PC-3 (cell line): ENCODE measurements around the gene CFAP58. TPM values are rescaled to one million over a fixed set of nuclear protein-coding genes. Genes with fewer than 3 reads are reported as not detected.

Experiments used
- ATAC-seq: fragments of 200-7000 bp; cut with Tn5 transposase; 2 replicates; pipeline ENCODE4 v1.9.1; 2020; ENCODE audit warnings: mild to moderate bottlenecking, moderate library complexity
- Bru-seq: library from RNA; stranded (reverse); fragments of 400-500 nt; gene quantifications from one replicate; lab custom pipeline; 2021; lab: Mats Ljungman, UMichigan
- BruChase-seq, 2 experiments: library from RNA; stranded (reverse); fragments of 400-500 nt; gene quantifications; one replicate each; lab custom pipeline; 2021; lab: Mats Ljungman, UMichigan
- BruUV-seq: library from RNA; stranded (reverse); fragments of 400-500 nt; replicated peaks from 2 replicates; lab custom pipeline; 2021; lab: Mats Ljungman, UMichigan
- CTCF ChIA-PET: fragments of 300-600 bp; sonication (Branson Sonifier 250); formaldehyde crosslinking; loops from one replicate; lab custom pipeline; 2022; ENCODE audit warnings: antibody characterized with exemption; lab: Charles Lee
- POLR2A ChIA-PET: fragments of 300-600 bp; sonication (Branson Sonifier 250); formaldehyde crosslinking; loops from one replicate; lab custom pipeline; 2022; ENCODE audit warnings: antibody characterized with exemption; ENCODE audit not compliant: unreplicated experiment; lab: Charles Lee
- DNase-seq: peaks from one replicate; pipeline ENCODE4 v3.0.0-alpha.2; 2015
- H2AFZ ChIP-seq: fragments of 300-600 bp; sonication (generic); 2 replicates; pipeline ENCODE4 v1.6.0; 2016; ENCODE audit warnings: antibody characterized with exemption, low read length
- H3F3A ChIP-seq: fragments of 300-600 bp; sonication (generic); one replicate; pipeline ENCODE4 v1.6.0; 2017; ENCODE audit warnings: antibody characterized with exemption, low read length, control low read depth, mild to moderate bottlenecking; ENCODE audit not compliant: unreplicated experiment
- H3K27ac ChIP-seq: fragments of 300-600 bp; sonication (generic); 2 replicates; pipeline ENCODE4 v1.5.1; 2016; ENCODE audit warnings: mild to moderate bottlenecking, low read length
- H3K27me3 ChIP-seq: fragments of 300-600 bp; sonication (generic); 2 replicates; pipeline ENCODE4 v1.6.1; 2016; ENCODE audit warnings: low read length, mixed read lengths
- H3K36me3 ChIP-seq: fragments of 300-600 bp; sonication (generic); 2 replicates; pipeline ENCODE4 v1.6.1; 2016; ENCODE audit warnings: low read depth, mixed run types, low read length, mixed read lengths
- H3K4me1 ChIP-seq: fragments of 300-600 bp; sonication (generic); 2 replicates; pipeline ENCODE4 v1.5.1; 2016; ENCODE audit warnings: low read length; ENCODE audit not compliant: insufficient read depth
- H3K4me2 ChIP-seq: fragments of 300-600 bp; sonication (generic); 2 replicates; pipeline ENCODE4 v1.6.0; 2016; ENCODE audit warnings: low read length
- H3K4me3 ChIP-seq: fragments of 300-600 bp; sonication (generic); 2 replicates; pipeline ENCODE4 v1.5.1; 2016; ENCODE audit warnings: mild to moderate bottlenecking, low read length, mixed read lengths
- H3K79me2 ChIP-seq: fragments of 300-600 bp; sonication (generic); 2 replicates; pipeline ENCODE4 v1.6.1; 2017; ENCODE audit warnings: low read length, mixed read lengths
- H3K9ac ChIP-seq: fragments of 300-600 bp; sonication (generic); 2 replicates; pipeline ENCODE4 v1.6.0; 2016; ENCODE audit warnings: mild to moderate bottlenecking, low read length
- H3K9me2 ChIP-seq: fragments of 300-600 bp; sonication (generic); replicated peaks from 2 replicates; pipeline ENCODE4 v1.6.1; 2016; ENCODE audit warnings: mixed run types, low read length, mixed read lengths
- H3K9me3 ChIP-seq: fragments of 300-600 bp; sonication (generic); 2 replicates; pipeline ENCODE4 v1.6.1; 2016; ENCODE audit warnings: low read length, mixed read lengths
- H4K20me1 ChIP-seq: fragments of 300-600 bp; sonication (generic); 2 replicates; pipeline ENCODE4 v1.6.1; 2016; ENCODE audit warnings: low read length, mixed read lengths
- CTCF ChIP-seq: fragments of 300-600 bp; sonication (generic); conservative IDR thresholded peaks from 2 replicates; pipeline ENCODE4 v1.5.1; 2017; ENCODE audit warnings: antibody characterized with exemption, low read depth, mild to moderate bottlenecking, low read length
- EZH2 ChIP-seq: fragments of 300-600 bp; sonication (generic); IDR thresholded peaks from one replicate; pipeline ENCODE4 v1.6.1; 2017; ENCODE audit warnings: antibody characterized with exemption, mild to moderate bottlenecking, low read length; ENCODE audit not compliant: unreplicated experiment
- EZH2phosphoT487 ChIP-seq: fragments of 300-600 bp; sonication (generic); IDR thresholded peaks from 2 replicates; pipeline ENCODE4 v1.6.1; 2018; ENCODE audit warnings: mild to moderate bottlenecking, antibody characterized with exemption, low read length, borderline replicate concordance
- intact Hi-C: fragments of 100-400 bp; cut with micrococcal nuclease; formaldehyde crosslinking; loops from 2 replicates; pipeline ENCODE4 v1.9.0; 2023
- long read RNA-seq: library from polyadenylated mRNA; unstranded; transcript quantifications from one replicate; pipeline ENCODE4 v2.0.0, GENCODE V29; 2021; ENCODE audit not compliant: unreplicated experiment
- total RNA-seq: library from RNA; depleted of rRNA; stranded (reverse); fragments of >200 nt; gene quantifications from 2 replicates; pipeline ENCODE4 v1.2.3, GENCODE V29; 2014; rRNA removed

CFAP58 gene, protein sequence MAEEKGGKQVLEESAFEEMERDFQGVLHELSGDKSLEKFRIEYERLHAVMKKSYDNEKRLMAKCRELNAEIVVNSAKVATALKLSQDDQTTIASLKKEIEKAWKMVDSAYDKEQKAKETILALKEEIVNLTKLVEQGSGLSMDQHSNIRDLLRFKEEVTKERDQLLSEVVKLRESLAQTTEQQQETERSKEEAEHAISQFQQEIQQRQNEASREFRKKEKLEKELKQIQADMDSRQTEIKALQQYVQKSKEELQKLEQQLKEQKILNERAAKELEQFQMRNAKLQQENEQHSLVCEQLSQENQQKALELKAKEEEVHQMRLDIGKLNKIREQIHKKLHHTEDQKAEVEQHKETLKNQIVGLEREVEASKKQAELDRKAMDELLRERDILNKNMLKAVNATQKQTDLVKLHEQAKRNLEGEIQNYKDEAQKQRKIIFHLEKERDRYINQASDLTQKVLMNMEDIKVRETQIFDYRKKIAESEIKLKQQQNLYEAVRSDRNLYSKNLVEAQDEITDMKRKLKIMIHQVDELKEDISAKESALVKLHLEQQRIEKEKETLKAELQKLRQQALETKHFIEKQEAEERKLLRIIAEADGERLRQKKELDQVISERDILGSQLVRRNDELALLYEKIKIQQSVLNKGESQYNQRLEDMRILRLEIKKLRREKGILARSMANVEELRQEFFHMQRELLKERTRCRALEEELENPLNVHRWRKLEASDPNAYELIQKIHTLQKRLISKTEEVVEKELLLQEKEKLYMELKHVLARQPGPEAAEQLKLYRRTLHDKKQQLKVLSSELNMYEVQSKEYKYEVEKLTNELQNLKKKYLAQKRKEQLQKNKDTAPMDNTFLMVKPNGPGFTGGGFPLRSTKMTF
- total RNA-seq (0.26 TPM in 1 of 2 replicates, not detected in the other), Bru-seq, nascent RNA (percentile 10 among the genes with signal in this experiment), BruChase-seq, experiment 1, labeled RNA remaining after a 6-hour chase (percentile 11 among the genes with signal in this experiment), BruChase-seq, experiment 2, labeled RNA remaining after a 2-hour chase (percentile 11 among the genes with signal in this experiment)
- long read RNA-seq, partial matches to known transcripts, result 0 of 1 reads
- long read RNA-seq, other reads (novel, unspliced or antisense), result 1 of 1 reads

DNA sequence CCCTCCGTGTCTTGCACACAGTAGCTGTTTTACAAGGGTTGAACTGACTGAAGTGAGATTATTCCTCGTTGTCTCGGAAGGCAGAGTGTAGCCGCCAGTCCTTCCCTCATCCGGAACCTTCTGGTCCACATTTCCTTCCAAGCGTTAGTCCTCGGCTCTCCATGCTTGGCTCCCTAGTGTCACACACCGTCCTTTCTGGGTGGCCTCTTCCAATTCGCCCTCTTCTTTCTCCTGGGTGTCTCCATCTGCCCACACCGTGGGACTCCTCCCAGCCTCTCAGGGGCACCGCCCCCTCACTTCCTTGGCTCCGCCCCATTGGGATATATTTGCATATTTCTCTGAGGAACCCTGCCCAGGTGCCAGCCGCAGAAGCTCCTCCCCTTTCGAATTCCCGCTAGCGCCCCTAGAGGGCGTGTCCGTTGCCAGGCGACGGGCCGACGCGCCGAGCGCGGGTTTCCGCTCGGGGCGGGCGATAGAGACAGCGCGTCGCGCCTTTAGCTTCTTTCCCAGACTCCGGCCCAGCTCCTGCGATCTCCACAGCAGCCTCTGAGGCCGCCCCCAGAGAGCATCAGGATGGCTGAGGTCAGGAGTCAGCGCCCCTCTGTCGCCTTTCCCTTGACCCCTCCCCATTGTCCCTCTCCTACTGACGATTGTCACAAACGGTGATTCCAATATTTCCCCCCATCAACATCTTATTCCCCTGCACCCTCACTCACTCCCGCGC, at the start of gene CFAP58:
TSS of gene CFAP58 (plus strand) at position 509 of the 724 bp plus-strand sequence. CDS start at position 574, 65 bp downstream.
- ChIA-PET POLR2A (no interaction called here), CTCF (no interaction called here)
- Histone ChIP-seq H3F3A (no peaks in the 10 kb centered on the region), H3K9me3 (no peaks in the 10 kb centered on the region), H3K36me3 (no peaks in the 10 kb centered on the region), H3K27ac (no peak within 1 kb of the TSS), H3K4me3 (peak within 1 kb of the TSS; percentile 65), H4K20me1 (no peaks in the 10 kb centered on the region), H3K27me3 (0 out of 2 replicates have a peak, but pooled peaks cover 8% of the 10 kb centered on the region), H3K9ac (no peak within 1 kb of the TSS), H3K4me2 (peak within 1 kb of the TSS; percentile 77), H3K4me1 (peaks cover 41% of the 10 kb centered on the region), H2AFZ (peak within 1 kb of the TSS; percentile 86), H3K9me2 (no peaks in the 10 kb centered on the region), H3K79me2 (no peaks in the 10 kb centered on the region)
- TF ChIP-seq CTCF, result peak; percentile 54
- TF ChIP-seq EZH2, result no peak
- BruUV-seq, result no TSS peak
- intact Hi-C loops, result no loop called here
- DNase-seq, result peak; percentile 91
- peak; percentile 79 for ATAC-seq

DNA sequence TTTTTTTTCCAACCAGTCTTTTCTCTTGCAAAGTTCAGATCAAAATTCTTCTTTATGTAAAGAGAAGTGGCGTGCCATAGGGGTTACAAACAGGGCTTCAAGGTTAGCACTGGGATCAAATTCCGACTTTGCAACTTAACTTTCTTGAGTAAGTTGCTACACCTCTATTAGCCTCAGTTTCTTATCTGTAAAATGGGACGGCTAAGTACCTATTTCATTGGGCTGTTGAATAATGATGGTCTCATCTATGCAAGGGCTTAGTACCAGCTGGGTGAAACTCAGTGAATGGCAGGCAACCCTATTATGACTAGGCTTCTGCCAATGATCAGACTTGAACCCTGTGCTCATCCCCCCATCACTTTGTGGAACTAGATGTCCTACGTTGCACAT, 49.3 kb upstream of the CFAP58 start:
- no peak for TF ChIP-seq CTCF
- no peak for TF ChIP-seq EZH2phosphoT487
- Histone ChIP-seq H3K36me3 (no peaks in the 10 kb centered on the region), H3F3A (no peaks in the 10 kb centered on the region), H3K9me3 (no peaks in the 10 kb centered on the region), H4K20me1 (no peaks in the 10 kb centered on the region), H3K4me2 (peak overlapping the region; percentile 57; the same call in 1 of the 2 replicates), H3K79me2 (no peaks in the 10 kb centered on the region), H3K27me3 (no peaks in the 10 kb centered on the region), H2AFZ (no peak overlapping the region), H3K9ac (no peak overlapping the region), H3K27ac (peak overlapping the region; percentile 54), H3K4me3 (no peak overlapping the region), H3K9me2 (no peaks in the 10 kb centered on the region), H3K4me1 (peaks cover 31% of the 10 kb centered on the region)
- ATAC-seq (no peak), DNase-seq (no peak)
- ChIA-PET CTCF (interaction anchor here (0.6 kb wide), 1 partner anchor 414 kb away, joined by 4 read pairs; no protein-coding TSS in a partner anchor), POLR2A (no interaction called here)
- intact Hi-C loops, result loop anchor here (2.0 kb wide), 2 partner anchors 26 to 34 kb away; partner anchors contain the start of gene ITPRIP
- no TSS peak for BruUV-seq
